NCI-H345 treated with DMSO at 0.1 percent for 48 hours (cell line): Measurements from ENCODE around the gene MSI2.

Experiments
- DNase-seq: peaks from one replicate; lab custom pipeline; 2025; ENCODE audit not compliant: unreplicated experiment; lab: John Stamatoyannopoulos, UW

MSI2 gene

DNA sequence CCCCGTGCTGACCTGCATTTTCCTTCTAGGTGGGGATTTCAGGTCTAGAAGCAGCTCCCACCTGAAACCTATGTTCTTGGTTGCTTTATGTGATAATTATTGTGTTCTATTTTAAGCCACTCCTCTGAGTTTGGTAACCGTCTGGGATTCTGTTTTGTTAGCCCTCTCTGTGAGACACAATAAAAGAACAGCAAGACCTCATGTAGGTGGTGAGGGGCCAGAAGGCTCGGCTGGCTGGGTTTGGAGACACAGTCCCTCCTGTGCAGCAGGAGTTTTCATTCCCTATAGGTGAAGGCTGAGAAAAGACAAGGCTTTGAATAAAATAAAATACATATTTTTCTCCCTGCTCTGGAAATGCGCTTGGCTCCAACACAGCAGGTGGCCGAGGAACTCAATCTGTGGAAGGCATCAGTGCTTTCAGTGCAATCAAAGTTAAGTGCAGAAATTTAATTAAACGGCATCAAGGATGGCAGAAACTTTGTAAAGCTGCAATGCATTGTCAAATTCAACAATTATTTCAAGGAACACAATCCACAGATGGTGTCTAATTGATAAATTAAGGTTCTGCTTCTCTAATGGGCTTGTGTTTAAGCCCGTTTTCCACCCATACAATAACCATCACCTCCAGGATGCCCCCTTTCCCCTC lies 107.8 kb downstream of the MSI2 start:
- no peak for DNase-seq

DNA sequence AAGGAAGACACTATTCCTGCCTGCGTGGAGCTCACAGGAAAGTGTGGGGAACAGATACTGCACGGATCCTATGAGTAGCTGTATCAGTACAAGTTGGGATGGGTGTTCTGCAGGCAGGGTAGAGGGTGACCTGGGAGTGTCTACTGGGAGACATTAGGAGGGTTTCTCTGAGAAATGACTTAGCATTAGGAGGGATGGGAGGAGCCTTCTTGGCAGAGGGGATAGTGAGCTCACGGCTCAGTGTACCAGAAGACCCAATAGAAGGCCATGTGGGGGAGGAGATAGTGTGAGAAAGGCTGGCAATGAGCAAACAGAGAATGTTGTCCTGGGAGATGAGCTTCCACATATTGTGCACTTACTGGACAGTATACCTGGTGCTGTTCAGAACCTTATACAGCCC lies 109.1 kb downstream of the MSI2 start:
- DNase-seq = no peak

DNA sequence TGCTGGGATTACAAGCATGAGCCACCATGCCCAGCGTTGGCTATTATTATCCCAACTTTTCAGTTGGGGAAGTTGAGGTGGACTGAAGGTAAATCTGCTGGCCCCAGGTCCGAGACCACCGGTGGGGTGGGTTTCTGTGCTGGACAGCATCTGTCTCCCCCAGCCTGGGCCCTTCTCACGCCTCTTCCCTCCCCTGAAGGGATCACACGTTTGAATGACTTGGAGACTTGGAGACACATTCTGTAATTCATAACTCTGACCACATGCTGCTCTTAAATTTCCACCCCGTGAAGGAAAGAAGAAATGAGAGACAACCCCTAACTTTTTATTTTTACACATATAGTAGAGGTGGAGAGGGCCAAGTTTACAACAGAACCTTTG lies 109.8 kb downstream of the MSI2 start:
- DNase-seq = no peak

DNA sequence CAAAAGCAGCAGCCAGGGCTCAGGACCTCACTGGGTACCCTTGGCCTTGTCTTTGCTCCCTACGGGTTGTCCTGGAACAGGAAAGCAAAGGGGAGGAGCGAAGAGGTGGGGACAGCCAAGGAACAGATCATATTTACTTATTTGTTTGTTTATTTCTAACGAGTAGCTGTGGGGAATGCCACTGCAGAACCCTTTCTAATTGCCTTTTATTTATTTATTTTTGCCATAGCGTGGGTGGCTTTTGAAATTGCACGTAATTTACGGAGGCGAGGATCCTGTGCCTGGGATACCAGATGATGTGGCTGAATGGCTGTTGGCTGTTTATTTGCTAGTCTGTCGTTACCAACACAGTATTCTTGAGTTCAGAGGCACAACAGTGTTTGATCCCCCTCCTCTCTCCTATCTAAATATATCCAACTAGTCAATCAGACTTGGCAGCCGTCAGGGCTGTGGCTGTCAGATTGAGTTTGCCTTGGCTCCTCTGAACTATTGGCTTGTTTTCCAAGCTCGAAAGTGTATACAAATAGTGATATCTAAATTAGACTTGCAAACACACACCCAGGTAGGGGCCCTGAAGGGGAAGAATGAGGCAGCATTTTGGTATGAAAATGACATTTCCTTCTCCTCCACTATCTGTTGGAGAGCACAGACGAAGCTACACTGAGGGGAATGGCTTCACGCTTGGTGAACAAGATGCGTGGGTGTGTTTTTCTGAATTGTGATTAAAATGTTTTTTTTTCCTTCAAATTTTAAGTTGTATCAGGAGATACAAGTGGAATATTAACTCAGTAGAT lies 110.4 kb downstream of the MSI2 start:
- no peak for DNase-seq

DNA sequence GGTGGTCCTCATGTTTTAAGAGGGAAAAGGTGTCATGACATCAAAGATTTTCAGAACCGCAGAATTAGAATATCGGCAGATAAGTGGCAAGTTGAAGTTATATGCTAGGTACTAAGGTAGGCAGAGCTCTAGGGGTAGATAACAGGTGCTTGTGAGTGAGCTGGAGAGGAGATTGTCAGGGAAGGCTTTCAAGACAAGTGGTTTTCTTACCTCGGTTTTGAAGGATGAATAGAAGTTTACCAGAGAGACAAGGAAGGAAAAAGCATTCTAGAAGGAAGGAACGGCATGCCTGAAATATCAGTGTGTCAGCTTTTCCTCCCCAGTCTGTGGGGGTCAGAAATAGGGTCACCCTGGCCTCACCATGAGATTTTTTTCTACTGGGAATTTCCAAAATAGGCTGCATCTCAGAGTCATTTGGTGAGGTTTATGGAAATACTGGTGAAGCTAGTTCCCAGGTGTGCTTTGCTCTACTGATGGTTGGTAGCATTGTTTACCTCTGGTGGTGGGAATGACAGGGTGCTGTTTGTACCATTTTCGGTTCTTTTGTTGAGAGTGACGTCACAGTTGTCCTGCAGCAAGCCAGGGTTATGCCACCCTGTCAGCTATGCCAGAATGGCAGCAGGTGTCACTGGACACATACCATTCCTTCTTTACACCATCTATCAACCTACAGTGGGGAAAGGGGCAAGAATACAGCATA lies 112.5 kb downstream of the MSI2 start:
- DNase-seq = no peak

DNA sequence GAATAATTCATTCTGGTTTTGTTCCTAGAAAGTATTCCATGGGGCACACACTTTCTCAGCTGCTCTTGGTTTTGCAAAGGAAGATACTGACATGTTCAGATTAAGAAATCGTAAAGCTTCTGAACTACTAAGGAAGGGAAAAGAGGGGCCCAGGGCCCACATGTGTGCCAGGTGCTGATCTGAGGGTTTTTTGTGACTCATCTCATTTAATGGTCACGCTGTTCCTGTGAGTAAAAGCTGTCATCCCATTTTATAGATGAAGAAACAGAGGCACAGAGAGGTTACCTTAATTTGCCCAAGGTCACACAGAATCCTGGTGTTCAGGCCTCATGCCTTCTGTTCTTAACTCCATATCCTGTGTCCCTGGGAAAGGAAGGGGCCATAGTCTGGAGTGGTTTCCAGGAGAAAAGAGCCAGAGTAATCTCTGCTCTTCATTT lies 113.2 kb downstream of the MSI2 start:
- no peak for DNase-seq

DNA sequence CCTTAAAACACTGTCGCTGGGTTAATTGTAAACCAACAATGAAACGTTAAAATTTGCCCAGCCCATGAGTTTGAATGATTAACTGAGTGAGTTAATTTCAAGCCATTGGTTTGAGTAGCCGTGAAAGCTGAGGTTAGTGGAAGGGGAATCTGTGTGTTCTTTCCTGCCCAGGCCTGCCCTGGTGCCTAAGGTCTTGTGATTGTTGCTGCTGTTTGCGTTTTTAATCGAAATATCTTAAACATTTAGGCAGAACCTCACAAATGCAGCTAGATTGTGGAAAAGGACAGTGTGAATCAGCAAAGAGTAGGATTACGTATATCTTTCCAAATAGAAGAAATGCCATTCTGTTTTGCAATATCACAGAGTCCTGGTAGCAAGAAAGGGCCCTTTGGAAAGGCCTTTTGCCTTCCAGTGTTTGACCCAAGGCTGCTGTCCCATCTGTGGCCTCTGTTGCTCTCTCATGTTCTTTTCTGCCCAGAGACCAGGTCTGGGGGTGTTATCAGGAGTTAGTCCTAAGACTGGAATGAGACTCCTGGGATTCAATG lies 113.8 kb downstream of the MSI2 start:
- DNase-seq = no peak

DNA sequence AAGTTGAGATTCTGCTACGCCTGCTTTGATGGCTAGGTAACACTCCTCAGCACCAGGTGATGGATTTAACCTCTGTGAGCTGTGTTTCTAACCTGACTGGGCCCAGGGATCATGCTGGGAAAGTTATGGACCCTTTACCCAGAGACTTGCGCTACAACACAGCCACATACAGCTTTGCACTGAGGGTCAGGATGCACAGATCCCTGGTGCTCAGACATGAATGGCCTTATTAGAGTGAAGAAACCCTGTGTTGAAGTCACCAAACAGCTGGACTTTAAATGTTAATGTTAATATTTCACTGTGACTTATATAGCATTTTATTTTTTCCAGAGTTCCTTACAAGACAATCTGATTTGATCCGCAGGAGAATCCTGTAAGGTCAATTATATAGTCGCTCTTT lies 114.3 kb downstream of the MSI2 start:
- DNase-seq = no peak

DNA sequence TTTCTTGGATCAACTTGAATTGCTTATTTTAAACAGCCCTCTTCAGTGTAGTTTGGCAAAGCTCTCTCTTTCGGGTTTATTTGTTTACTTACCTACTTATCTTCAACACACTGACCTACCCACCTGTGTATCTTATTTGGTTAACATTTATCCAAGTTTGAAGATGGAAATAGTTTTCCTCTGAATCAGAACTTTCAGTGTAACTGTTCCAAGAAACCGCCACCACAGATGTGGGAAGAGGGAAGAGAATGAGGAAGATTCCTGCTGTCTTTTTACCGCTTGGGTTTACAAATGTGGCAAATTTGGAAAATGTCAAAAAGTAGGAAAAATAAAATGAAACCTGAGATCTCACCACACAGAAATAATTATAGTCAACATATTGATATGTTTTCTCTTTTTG lies 115.8 kb downstream of the MSI2 start:
- DNase-seq = no peak

DNA sequence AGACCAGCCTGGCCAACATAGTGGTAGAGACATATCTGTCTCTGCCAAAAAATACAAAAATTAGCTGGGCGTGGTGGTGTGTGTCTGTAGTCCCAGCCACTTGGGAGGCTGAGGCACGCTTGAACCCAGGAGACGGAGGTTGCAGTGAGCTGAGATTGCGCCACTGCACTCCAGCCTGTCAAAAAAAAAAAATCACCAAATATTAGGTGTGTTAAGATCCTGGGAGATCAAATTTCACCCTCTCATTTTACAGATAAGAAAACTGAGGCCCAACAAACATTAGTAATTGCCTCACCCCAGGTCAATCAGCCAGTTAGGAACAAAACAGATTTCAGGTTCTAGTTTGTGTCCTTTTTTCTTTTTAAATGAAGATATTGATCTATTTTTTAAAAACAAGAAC lies 116.7 kb downstream of the MSI2 start:
- DNase-seq = no peak

DNA sequence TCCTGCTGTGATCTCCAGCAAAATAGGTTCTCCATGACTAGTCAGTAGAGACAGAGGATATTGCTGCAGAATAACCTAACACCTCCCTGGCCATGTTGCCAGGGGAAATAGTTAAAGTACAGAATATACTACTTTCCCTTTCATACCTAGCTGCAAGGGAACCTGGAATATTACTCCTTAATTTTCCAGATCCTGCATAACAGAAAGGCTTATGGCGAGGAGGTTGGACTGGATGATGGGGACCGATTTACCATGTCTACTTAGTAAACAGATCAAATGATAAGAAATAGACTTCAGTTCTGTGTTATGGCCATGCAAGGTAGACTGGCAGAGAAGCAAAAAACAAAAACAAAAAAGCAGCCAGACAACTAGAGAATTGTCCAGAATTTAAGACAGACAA lies 117.4 kb downstream of the MSI2 start:
- no peak for DNase-seq

DNA sequence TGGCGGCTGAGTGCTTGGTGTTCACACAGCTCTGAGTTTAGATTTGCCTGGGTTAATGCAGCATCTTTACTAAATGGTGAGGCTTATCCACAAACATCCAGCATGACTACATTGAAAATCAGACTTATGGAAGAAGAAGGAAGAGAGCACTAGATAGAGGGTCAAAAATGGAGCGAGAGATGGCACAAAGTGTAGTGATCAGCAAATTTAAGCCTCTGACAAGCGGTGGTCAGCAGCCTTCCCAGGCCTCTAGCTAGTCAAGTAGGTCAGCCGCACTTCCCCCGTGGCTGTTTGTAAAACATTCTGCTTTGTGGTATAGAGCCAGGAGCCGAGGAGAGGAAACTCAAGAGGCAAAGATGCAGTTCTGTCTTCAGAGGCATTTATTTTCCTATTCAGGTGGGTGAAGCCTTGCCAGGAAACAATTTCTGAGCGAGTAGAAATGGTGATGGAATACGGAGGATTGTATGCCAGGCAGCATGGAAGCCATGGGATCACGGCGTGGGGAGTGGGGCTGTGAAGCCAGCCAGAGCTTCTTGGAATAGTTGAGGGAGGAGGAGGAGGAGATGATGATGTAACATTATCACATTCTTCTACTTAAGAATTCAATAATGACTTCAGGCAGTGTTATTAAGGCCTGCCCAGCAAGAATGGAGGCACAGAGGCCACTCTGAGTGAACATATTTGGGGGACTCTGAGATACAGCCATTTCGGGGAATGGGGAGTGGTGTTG lies 118.9 kb downstream of the MSI2 start:
- no peak for DNase-seq

DNA sequence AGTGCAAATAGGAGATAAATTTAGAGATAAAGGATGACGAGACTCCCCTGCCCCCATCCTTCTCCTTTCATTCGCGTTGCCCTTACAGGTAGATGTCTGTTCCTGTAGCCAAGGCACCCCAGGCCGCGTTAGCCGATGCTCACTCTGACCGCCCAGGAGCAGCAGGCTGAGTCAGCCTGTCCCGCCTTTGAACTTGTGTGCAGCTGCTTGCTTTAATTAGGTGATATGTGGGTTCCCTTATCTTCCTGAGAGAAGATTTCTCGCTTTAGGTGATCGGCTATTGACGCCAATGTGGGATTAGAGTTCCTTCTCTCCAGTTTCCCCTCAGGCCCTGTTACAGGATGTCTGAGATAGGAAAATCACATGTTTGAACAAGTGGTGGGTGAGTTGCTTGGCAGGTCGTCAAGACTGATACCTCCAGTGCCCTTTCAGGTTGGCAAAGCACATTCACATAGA lies 119.5 kb downstream of the MSI2 start:
- DNase-seq = no peak

DNA sequence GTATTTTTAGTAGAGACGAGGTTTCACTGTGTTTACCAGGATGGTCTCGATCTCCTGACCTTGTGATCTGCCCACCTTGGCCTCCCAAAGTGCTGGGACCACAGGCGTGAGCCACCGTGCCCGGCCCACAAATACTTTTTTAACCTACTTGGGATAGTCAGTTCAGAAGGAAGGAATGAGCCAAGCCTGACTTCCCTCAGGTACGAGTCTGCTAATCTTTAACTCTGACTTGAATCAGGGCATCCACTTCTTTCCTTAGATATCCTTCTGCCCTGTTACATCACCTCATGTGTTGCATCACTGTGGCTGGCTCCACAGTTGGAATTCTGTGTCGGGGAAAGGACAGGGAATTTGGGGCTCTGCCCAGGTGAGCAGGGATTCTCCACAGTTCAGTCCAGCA lies 120.8 kb downstream of the MSI2 start:
- DNase-seq = no peak

DNA sequence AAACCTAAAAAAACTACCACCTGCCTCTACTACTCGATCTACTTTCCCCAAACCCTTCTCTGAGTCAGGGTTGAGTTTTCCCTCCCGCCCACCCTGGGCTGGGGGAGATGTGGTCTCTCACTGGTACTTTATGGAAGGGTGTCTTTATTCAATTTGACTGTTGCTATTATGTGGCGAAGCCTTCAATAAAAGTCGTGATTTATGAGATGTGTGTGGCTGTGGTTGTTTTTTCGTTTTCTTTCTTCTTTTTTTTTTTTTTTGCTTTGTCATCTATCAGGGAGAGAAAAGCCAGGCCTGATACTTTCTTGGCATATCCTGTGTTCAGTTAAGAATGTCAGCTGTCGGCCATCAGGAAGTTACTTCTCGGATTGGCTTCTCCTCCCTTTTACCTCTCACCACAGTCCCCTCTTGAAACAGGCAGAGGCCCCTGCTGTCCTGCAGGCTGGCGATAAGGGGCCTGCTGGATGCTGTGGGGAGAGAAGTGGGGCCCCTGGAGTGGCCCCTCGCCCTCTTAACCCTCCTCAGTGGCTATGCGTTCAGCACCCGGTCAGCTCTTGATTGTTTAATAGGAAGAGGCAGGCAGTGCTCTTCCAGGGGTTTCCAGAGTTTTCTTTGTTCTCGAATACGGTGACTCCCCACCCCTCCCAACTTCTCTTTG lies 123.0 kb downstream of the MSI2 start:
- DNase-seq = no peak

DNA sequence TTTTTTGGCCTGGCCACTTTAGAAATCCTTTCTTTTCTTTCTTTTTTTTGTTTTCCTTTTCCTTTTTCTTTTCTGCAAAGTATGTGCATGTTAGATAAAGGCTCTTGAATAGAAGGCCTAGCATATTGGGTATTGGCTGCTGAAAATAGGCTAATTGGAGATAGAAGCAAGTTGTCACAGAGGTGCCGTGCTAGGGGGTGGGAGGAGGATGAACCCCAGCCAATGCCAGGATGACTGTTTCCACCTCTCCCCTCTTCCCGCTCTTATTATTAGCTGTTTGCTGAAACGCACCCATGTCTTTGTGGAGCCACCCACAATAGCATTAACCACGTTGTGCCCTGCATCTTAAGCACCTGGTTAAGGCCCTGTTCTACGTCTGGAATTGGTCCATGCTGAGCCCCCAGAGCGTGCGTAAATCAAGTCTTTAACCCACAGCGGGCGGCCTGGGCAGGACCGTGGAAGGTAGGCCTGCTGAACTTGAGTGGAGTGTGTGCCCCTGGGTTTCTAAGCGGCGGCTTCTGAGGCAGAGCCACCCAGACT lies 123.6 kb downstream of the MSI2 start:
- DNase-seq = no peak

DNA sequence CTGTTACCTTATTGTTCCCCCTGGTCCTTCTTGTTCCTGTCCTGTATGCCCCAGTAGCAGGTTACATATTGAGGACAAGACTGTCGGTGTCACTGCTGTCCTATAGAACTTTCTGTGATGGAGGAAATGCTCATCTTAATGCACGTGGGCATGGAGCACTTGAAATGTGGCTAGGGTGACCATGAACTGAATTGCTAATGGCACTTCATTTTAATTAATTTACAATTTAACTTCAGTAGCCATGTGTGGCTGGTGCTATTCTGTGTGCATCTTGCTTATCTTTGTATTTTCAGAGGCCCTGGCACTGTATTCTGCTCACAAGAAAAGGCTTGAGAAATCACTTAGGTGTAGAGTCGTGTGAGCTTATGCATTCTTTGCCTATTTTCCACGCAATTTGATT lies 125.2 kb downstream of the MSI2 start:
- no peak for DNase-seq

DNA sequence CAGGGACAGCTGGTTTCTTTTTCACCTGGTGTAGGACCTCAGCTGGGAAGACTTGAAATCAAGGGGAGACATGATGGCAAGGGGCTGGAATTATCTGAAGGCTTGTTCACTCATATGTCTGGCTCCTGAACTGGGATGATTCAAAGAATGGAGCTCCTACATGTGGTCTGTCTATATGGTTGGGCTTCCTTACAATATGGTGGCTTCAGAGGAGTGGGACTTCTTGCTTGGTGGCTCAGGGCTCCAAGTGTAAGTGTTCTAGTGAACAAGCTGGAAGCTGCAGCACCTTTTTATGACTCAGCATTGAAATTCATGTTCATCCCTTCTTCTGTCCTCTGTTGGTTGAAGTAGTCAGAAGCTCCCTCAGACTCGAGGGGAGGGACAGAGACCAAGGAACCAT lies 127.9 kb downstream of the MSI2 start:
- no peak for DNase-seq

DNA sequence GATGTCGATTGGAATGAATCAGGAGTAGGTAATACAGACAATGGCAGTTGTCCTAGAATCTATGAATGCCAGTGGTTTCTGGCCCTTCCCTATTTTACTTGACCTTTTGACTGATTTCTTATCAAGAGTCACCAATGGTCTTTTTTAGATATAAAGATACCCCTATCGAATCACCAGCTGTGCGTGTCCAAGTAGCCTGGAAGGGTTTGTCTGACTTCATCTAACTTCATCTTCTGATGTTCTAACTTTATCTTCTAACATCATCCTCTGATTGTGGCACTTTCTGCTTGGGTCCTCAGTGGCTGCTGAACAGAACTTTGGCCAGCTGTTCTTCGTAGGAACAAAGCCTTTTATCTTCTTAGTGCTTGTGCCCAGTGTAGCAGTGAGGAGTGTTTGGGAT lies 129.7 kb downstream of the MSI2 start:
- DNase-seq = no peak

DNA sequence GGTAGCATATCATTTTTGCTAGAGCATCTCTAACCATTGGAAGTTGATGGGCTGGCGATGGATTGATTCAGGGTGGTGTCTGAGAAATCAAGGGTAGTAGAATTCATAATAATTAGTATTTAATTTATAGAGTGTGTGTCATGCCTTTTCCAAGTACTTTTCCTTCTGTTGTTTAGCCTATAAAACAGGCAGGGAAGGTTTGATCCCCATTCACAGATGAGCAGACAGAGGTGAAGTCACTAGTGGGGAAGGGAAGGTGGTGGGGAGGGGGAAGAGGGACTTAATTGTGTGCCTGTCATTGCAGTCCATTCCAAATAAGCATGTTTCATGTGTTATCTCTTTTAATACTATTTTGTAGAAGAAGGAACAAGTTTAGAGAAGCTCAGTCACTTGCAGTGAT lies 131.3 kb downstream of the MSI2 start:
- no peak for DNase-seq
